GM23338 (cell line): Measurements from ENCODE around the gene OR5H1. TPM values are rescaled to one million over a fixed set of nuclear protein-coding genes. Genes with fewer than 3 reads are reported as not detected.

Experiments
- ATAC-seq: fragments of 200-7000 bp; cut with Tn5 transposase; 3 replicates; pipeline ENCODE4 v1.9.1; 2020
- DNase-seq: peaks from one replicate; pipeline ENCODE4 v3.0.0-alpha.2; 2015; ENCODE audit warnings: low spot score
- H2AFZ ChIP-seq: fragments of 200-600 bp; sonication (generic); 2 replicates; pipeline ENCODE4 v1.8.0; 2016; ENCODE audit warnings: antibody characterized with exemption, mild to moderate bottlenecking, moderate library complexity
- H3F3A ChIP-seq: fragments of 200-600 bp; sonication (generic); replicated peaks from 2 replicates; pipeline ENCODE4 v1.8.0; 2017; ENCODE audit warnings: antibody characterized with exemption, mixed run types, low read depth
- H3K27ac ChIP-seq: fragments of 200-600 bp; sonication (generic); 2 replicates; pipeline ENCODE4 v1.6.1; 2016; ENCODE audit warnings: low read depth
- H3K27me3 ChIP-seq: fragments of 200-600 bp; sonication (generic); 2 replicates; pipeline ENCODE4 v1.8.0; 2016; ENCODE audit warnings: mild to moderate bottlenecking, mixed run types, moderate library complexity; ENCODE audit not compliant: insufficient read depth
- H3K36me3 ChIP-seq: fragments of 200-600 bp; sonication (generic); 2 replicates; pipeline ENCODE4 v1.8.0; 2016; ENCODE audit warnings: mild to moderate bottlenecking; ENCODE audit not compliant: insufficient read depth
- H3K4me1 ChIP-seq: fragments of 200-600 bp; sonication (generic); 2 replicates; pipeline ENCODE4 v1.8.0; 2016; ENCODE audit warnings: mild to moderate bottlenecking, moderate library complexity; ENCODE audit not compliant: insufficient read depth
- H3K4me2 ChIP-seq: fragments of 200-600 bp; sonication (generic); 2 replicates; pipeline ENCODE4 v1.7.1; 2017; ENCODE audit warnings: mixed run types
- H3K4me3 ChIP-seq: fragments of 200-600 bp; sonication (generic); 2 replicates; pipeline ENCODE4 v1.6.1; 2016; ENCODE audit warnings: mixed run types
- H3K79me2 ChIP-seq: fragments of 200-600 bp; sonication (generic); replicated peaks from 2 replicates; pipeline ENCODE4 v1.8.0; 2017; ENCODE audit warnings: mild to moderate bottlenecking; ENCODE audit not compliant: insufficient read depth
- H3K9me2 ChIP-seq: fragments of 200-600 bp; sonication (generic); 2 replicates; pipeline ENCODE4 v1.8.0; 2017; ENCODE audit not compliant: insufficient read depth
- H4K20me1 ChIP-seq: fragments of 200-600 bp; sonication (generic); replicated peaks from 2 replicates; pipeline ENCODE4 v1.8.0; 2017; ENCODE audit warnings: mild to moderate bottlenecking; ENCODE audit not compliant: insufficient read depth
- H3K27ac Mint-ChIP-seq: 2 replicates; pipeline ENCODE4 v1.8.0; 2020; ENCODE audit warnings: inconsistent platforms, mild to moderate bottlenecking, moderate library complexity, mixed read lengths
- H3K27me3 Mint-ChIP-seq: 3 replicates; pipeline ENCODE4 v1.8.0; 2022; ENCODE audit warnings: low read depth, mild to moderate bottlenecking, moderate library complexity, mixed read lengths, inconsistent platforms; ENCODE audit not compliant: insufficient read depth, poor library complexity
- H3K36me3 Mint-ChIP-seq: 3 replicates; pipeline ENCODE4 v1.8.0; 2021; ENCODE audit warnings: low read depth, mild to moderate bottlenecking, inconsistent platforms, moderate library complexity, mixed read lengths
- H3K4me1 Mint-ChIP-seq: 3 replicates; pipeline ENCODE4 v1.8.0; 2020; ENCODE audit warnings: mild to moderate bottlenecking, inconsistent platforms, mixed read lengths
- H3K4me3 Mint-ChIP-seq: 3 replicates; pipeline ENCODE4 v1.8.0; 2021; ENCODE audit warnings: moderate library complexity, mild to moderate bottlenecking, inconsistent platforms, mixed read lengths
- H3K9me3 Mint-ChIP-seq: 3 replicates; pipeline ENCODE4 v1.8.0; 2020; ENCODE audit warnings: moderate library complexity, mild to moderate bottlenecking, inconsistent platforms, mixed read lengths
- CREB1 ChIP-seq: fragments of 250-450 bp; sonication (Bioruptor Pico); IDR thresholded peaks from 2 replicates; pipeline ENCODE4 v1.5.0; 2020; ENCODE audit warnings: low read depth, mild to moderate bottlenecking, moderate library complexity
- CTCF ChIP-seq, 2 experiments: fragments of 200-600 bp in 1 of 2; sonication (generic) in 1 of 2; conservative IDR thresholded peaks; 2 replicates each; pipeline versions ENCODE4 v1.5.1 to v1.6.1; 2016 to 2017; ENCODE audit warnings: antibody characterized with exemption in 2 of 2, low read depth in 2 of 2, mild to moderate bottlenecking in 2 of 2, moderate library complexity in 1 of 2
- ETS1 ChIP-seq: IDR thresholded peaks from 2 replicates; pipeline ENCODE4 v1.6.1; 2016; ENCODE audit warnings: antibody characterized with exemption
- EZH2 ChIP-seq: fragments of 200-600 bp; sonication (generic); IDR thresholded peaks from one replicate; pipeline ENCODE4 v1.8.0; 2017; ENCODE audit warnings: antibody characterized with exemption, mild to moderate bottlenecking, low read depth; ENCODE audit not compliant: unreplicated experiment
- EZH2phosphoT487 ChIP-seq: fragments of 200-600 bp; sonication (generic); IDR thresholded peaks from one replicate; pipeline ENCODE4 v1.8.1; 2018; ENCODE audit warnings: antibody characterized with exemption; ENCODE audit not compliant: unreplicated experiment
- JUNB ChIP-seq: IDR thresholded peaks from one replicate; pipeline ENCODE4 v1.6.1; 2016; ENCODE audit warnings: antibody characterized with exemption; ENCODE audit not compliant: unreplicated experiment
- NANOG ChIP-seq: IDR thresholded peaks from 2 replicates; pipeline ENCODE4 v1.6.1; 2016; ENCODE audit warnings: antibody characterized with exemption, borderline replicate concordance
- POLR2AphosphoS5 ChIP-seq: IDR thresholded peaks from 2 replicates; pipeline ENCODE4 v1.6.1; 2016; ENCODE audit warnings: antibody characterized with exemption, low read depth
- REST ChIP-seq: IDR thresholded peaks from one replicate; pipeline ENCODE4 v1.6.1; 2018; ENCODE audit warnings: antibody characterized with exemption; ENCODE audit not compliant: unreplicated experiment
- STAT1 ChIP-seq: IDR thresholded peaks from one replicate; pipeline ENCODE4 v1.6.1; 2016; ENCODE audit warnings: antibody characterized with exemption; ENCODE audit not compliant: unreplicated experiment
- ZNF114 ChIP-seq: fragments of 250-450 bp; sonication (Bioruptor Pico); IDR thresholded peaks from 2 replicates; pipeline ENCODE4 v1.5.0; 2020; ENCODE audit warnings: mild to moderate bottlenecking, moderate library complexity
- ZNF331 ChIP-seq: fragments of 250-450 bp; sonication (Bioruptor Pico); IDR thresholded peaks from 2 replicates; pipeline ENCODE4 v1.5.0; 2020; ENCODE audit warnings: low read depth, mild to moderate bottlenecking, moderate library complexity
- polyA plus RNA-seq: library from polyadenylated mRNA; unstranded; fragments of >200 nt; fragmentation: Nextera tagmentation; extraction: Ambion mirVana; gene quantifications from 2 replicates; pipeline ENCODE4 v1.2.1, GENCODE V29; 2016
- total RNA-seq: library from RNA; depleted of rRNA; stranded (reverse); fragments of >200 nt; shearing (Covaris generic); gene quantifications from 2 replicates; pipeline ENCODE4 v1.2.3, GENCODE V29; 2014

The OR5H1 gene
- total and polyA plus RNA-seq, 2 experiments from 2014 or later: not detected

GRCh38 chr3:98095882-98096281, 34.6 kb upstream of the OR5H1 start:
- no peaks in the 10 kb centered on the region for H3K27me3 ChIP-seq
- TF ChIP-seq REST (no peak), ETS1 (no peak), EZH2 (no peak), ZNF114 (CRISPR knock-in tag) (no peak), STAT1 (no peak), JUNB (no peak)
- no peaks in the 10 kb centered on the region for H3K36me3 ChIP-seq
- Mint-ChIP-seq H3K27me3 (no peaks in the 10 kb centered on the region), H3K27ac (no peak overlapping the region), H3K4me1 (no peaks in the 10 kb centered on the region), H3K36me3 (no peaks in the 10 kb centered on the region; the same call in 2 of the 3 replicates), H3K9me3 (peaks cover 11% of the 10 kb centered on the region), H3K4me3 (no peak overlapping the region)
- H3K79me2 ChIP-seq: no peaks in the 10 kb centered on the region
- H3F3A ChIP-seq: no peaks in the 10 kb centered on the region
- ATAC-seq (no peak), DNase-seq (no peak)
- no peak overlapping the region for H3K4me3 ChIP-seq
- no peaks in the 10 kb centered on the region for H3K4me1 ChIP-seq
- no peak overlapping the region for H2AFZ ChIP-seq
- H3K9me2 ChIP-seq: no peaks in the 10 kb centered on the region
- no peak overlapping the region for H3K27ac ChIP-seq
- H3K4me2 ChIP-seq: no peak overlapping the region
- no peaks in the 10 kb centered on the region for H4K20me1 ChIP-seq

GRCh38 chr3:98099848-98100247, 30.7 kb upstream of the OR5H1 start:
- Histone ChIP-seq H3K4me1 (no peaks in the 10 kb centered on the region), H3K4me3 (no peak overlapping the region), H3K27ac (no peak overlapping the region), H4K20me1 (no peaks in the 10 kb centered on the region), H3K9me2 (no peaks in the 10 kb centered on the region), H2AFZ (no peak overlapping the region), H3K4me2 (no peak overlapping the region), H3K79me2 (no peaks in the 10 kb centered on the region), H3F3A (no peaks in the 10 kb centered on the region), H3K27me3 (no peaks in the 10 kb centered on the region), H3K36me3 (no peaks in the 10 kb centered on the region)
- H3K36me3 Mint-ChIP-seq: no peaks in the 10 kb centered on the region; the same call in 2 of the 3 replicates
- H3K9me3 Mint-ChIP-seq: peaks cover 9% of the 10 kb centered on the region
- TF ChIP-seq STAT1: no peak
- TF ChIP-seq EZH2phosphoT487: no peak
- no peak for TF ChIP-seq POLR2AphosphoS5
- no peak for TF ChIP-seq NANOG
- no peak for TF ChIP-seq ZNF331 (CRISPR knock-in tag)
- no peak for TF ChIP-seq CTCF (conservative IDR thresholded peaks at IDR 0.05; ENCODE audit: low read depth in 2 of 2)
- TF ChIP-seq ZNF114 (CRISPR knock-in tag): no peak
- TF ChIP-seq REST: no peak
- no peak for TF ChIP-seq ETS1
- no peak for TF ChIP-seq EZH2
- no peak for TF ChIP-seq CREB1
- no peaks in the 10 kb centered on the region for H3K27me3 Mint-ChIP-seq
- ATAC-seq: no peak
- H3K4me3 Mint-ChIP-seq: no peak overlapping the region
- no peaks in the 10 kb centered on the region for H3K4me1 Mint-ChIP-seq
- no peak overlapping the region for H3K27ac Mint-ChIP-seq
- no peak for DNase-seq
